Subcutaneous adipose tissue (tissue), 4 donors: ENCODE data around the gene GJB2. TPM values are rescaled to one million over a fixed set of nuclear protein-coding genes. Genes with fewer than 3 reads are reported as not detected.

Experiments used
- CTCF ChIP-seq: fragments of 450-650 bp; IDR thresholded peaks from one replicate; pipeline ENCODE4 v1.5.1; 2016; ENCODE audit warnings: low read depth, mild to moderate bottlenecking, control low read depth, antibody characterized with exemption, moderate library complexity
- total RNA-seq, 4 donors: library from RNA; depleted of rRNA; stranded (reverse); fragments of >200 nt; gene quantifications; one replicate each; pipeline ENCODE4 v1.1.0, GENCODE V29; 2016

GJB2 gene
- total RNA-seq, 4 donors from 2014 or later = not detected

DNA sequence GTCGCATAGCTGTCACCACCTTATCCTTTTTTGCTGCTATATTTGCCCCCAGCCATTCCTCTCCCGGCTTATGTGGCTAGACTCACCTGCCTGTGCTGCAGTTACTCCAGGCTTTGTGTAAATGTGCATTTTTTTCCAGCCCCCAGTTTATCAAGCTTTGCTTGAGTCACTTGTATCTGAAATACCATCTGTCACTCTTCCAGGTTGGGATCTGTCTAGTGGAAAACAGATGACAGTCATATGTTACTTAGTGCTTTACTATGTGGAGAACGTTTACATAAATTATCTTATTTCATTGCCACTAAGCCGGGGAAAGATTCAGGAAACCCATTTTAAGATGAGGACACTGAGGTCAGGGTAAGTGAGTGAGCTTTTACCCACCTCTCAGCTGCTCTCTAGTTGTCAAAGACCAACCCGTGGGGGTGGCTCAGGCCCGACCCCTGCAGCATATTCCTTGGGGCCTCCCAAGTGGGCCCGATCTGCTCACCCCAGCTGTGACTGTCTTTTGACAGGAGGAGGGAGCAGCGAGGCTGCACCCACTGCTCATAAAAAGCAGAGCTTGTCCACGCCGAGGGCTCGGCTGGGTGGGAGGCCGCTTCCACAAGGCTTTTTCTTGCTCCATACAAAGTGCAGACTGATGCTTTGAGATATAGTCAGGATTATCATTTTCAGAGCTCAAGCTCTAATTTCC, 7.2 kb downstream of the GJB2 start:
- TF ChIP-seq CTCF = no peak

GRCh38 chr13:20182231-20182846, 10.4 kb downstream of the GJB2 start:
- TF ChIP-seq CTCF = no peak

GRCh38 chr13:20181188-20181587, 11.6 kb downstream of the GJB2 start:
- TF ChIP-seq CTCF = no peak

DNA sequence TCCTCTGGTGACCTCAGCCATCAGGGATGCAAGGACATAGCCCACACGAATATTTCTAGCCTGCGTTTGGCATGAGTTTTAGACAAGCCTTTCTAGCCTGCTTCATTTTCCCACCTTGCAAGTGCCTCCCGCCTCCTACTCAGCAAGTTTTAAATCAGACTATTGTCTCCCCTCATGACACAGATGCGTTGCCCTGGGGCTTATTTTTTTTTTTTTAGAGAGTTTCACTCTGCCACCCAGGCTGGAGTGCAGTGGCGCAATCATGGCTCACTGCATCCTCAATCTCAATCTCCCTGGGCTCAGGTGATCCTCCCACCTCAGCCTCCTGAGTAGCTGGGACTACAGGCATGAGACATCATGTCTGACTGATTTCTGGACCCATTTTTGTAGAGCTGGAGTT, 14.6 kb downstream of the GJB2 start:
- TF ChIP-seq CTCF = no peak

DNA sequence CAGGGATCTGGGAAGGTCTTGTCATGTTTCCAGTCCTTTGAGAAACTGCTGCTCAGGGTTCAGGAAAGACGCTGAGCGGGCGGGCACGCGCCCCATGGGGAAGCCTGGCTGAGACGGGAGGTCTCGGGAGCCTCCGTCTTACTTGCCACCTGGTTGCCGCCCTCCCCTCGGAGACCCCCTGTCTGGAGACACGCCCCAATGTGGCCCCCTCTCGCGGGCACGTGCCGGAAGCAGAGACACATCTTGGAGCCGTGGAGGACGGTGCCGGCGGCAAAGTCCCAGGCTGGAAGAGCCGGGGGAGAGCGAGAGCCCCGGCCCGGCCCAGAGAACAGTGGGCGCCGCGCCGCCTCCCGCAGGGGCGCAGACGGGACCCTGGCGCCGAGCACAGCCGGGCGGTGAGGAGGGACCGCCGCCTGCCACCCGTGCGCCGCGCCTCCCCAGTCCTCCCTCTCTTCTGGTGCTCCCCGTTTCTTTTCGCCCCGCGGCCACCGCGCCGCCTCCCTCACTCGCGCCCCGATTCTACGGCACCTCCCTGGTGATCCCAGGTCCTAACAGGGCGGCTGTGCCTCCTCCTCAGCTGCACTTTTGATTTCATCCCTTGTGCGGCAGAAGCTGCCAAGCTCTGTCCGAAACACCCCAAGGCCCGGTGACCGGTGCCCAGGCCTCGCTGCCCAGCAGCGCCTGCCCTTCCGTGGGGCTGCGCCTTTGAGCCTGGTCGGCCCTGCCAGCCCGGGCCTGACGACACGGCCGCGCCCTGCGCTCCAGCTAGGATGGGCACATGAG, 15.5 kb downstream of the GJB2 start:
- no peak for TF ChIP-seq CTCF

DNA sequence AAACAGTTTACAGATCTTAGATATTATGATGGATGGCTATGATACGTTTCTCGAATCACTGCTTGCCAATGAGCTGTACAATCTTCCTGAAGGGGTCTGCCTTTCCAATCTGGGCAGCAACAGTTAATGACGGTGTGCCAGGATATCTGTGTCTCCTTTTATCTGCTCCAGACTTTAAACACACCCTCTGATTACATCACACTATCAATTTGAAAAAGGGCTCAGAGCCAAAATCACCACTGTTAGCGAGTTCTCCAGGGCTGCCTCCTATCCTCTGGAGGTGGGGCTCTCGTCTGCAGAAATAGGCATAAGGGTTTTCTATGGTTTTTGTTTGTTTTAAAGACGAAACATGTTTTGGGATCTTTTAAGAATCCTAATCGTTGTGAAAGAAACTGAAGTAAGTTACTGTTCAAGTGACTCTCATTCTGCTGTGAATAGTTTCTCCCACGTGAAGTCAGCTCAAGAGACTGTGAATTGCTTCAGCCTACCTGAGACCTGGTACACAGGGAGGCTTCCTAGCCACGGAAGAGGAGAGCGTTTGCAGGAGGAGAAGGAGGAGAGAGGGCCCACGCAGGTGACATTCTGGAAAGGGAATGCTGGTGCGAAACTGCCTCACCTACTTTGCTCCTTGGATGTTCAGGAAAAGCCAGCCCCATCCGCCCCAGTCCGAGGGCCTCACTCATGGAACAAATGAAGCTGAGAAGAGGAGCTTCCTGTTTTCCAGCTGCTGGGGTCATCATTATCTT, 16.7 kb downstream of the GJB2 start:
- TF ChIP-seq CTCF = no peak

DNA sequence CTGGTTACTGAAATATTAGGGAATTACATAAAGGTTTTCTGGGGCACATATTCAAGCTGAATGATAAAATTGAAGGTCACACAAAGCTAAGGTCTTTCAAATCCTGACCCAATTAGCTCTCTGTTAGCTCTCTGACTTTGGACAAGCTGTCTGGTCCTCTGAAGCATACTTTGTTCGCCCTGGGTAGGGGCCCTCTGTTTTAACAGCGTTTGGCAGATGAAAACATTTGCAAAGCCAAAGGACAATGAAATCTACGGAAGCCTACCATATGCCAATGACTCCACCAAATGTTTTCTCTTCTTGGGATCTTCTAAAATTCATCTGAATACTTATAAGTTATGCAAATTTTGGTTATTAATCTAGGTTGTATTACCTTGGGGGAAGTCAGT, 17.3 kb downstream of the GJB2 start:
- no peak for TF ChIP-seq CTCF
